Measurements from ENCODE around the gene FAM168A. TPM values are rescaled to one million over a fixed set of nuclear protein-coding genes. Genes with fewer than 3 reads are reported as not detected.

The FAM168A gene
- total RNA-seq, 4 donors from 2014 or later = 28.8 to 53.5 (median 30.6) TPM

- Histone ChIP-seq H3K4me1 (peaks cover 0 to 66% (median 58%) of the 10 kb centered on the region in 4 donors), H3K36me3 (no peaks in the 10 kb centered on the region), H3K27me3 (no peaks in the 10 kb centered on the region), H3K27ac (peak overlapping the region in 2 of 4 donors; percentile 26 to 71), H3K4me3 (no peak overlapping the region), H3K9me3 (no peaks in the 10 kb centered on the region)
- TF ChIP-seq EP300 (IDR thresholded peaks at IDR 0.05) (no peak), CTCF (IDR thresholded peaks at IDR 0.05) (no peak), POLR2A (IDR thresholded peaks at IDR 0.05) (no peak)
- DNase-seq (ENCODE audit: low spot score in 2 of 2) = no peak
- WGBS, 2 donors = 91 to 95% methylated on average over 3 to 7 of the region's 7 CpGs
Measured at GRCh38 chr11:73382183-73382582, 215.7 kb downstream of the FAM168A start.

- Histone ChIP-seq H3K4me3 (no peak overlapping the region), H3K4me1 (peaks cover 0 to 68% (median 59%) of the 10 kb centered on the region in 4 donors), H3K9me3 (no peaks in the 10 kb centered on the region), H3K36me3 (no peaks in the 10 kb centered on the region), H3K27me3 (no peaks in the 10 kb centered on the region), H3K27ac (peak overlapping the region in 2 of 4 donors; percentile 36 to 71)
- DNase-seq (ENCODE audit: low spot score in 2 of 2) = no peak
- WGBS, 2 donors = 59 to 61% methylated on average over 4 to 6 of the region's 6 CpGs
- TF ChIP-seq EP300 (IDR thresholded peaks at IDR 0.05) = no peak
- no peak for TF ChIP-seq POLR2A (IDR thresholded peaks at IDR 0.05)
- TF ChIP-seq CTCF (IDR thresholded peaks at IDR 0.05) = no peak
Measured at GRCh38 chr11:73381589-73381988, 216.3 kb downstream of the FAM168A start.

DNA sequence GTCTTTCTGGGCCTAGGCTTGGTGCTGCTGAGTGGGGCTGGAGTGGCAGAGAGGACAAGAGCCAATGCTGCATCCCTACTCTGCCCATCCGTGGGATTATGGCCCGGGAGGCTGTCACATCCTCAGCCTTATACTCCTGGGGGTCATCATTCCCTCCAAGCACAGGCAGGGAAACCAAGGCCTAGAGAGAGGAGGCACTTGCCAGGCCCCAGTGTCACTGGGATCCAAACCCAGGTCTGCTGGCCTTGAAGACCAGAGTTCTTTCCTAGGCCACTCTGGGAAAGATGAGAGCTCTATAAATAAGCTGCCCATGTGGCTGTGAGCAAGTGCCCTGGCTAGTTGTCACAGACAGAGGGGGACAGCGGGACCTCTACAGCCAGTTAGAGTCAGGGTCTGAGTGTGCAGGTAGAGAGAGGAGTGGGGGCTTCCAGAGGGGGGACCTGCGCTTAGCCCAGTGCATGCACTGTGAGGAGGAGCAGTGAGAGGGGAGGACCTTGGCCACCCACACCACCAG lies 217.0 kb downstream of the FAM168A start:
- Histone ChIP-seq H3K36me3 (no peaks in the 10 kb centered on the region), H3K4me3 (no peak overlapping the region), H3K9me3 (no peaks in the 10 kb centered on the region), H3K27ac (peak overlapping the region in 2 of 4 donors; percentile 36 to 71), H3K4me1 (peaks cover 0 to 65% (median 53%) of the 10 kb centered on the region in 4 donors), H3K27me3 (no peaks in the 10 kb centered on the region)
- DNase-seq (ENCODE audit: low spot score in 2 of 2) = no peak
- TF ChIP-seq POLR2A (IDR thresholded peaks at IDR 0.05) (no peak), CTCF (IDR thresholded peaks at IDR 0.05) (no peak), EP300 (IDR thresholded peaks at IDR 0.05) (no peak)
- 70 to 92% methylated on average over 4 of the region's 4 CpGs for WGBS, 2 donors

GRCh38 chr11:73380331-73380730 lies 217.6 kb downstream of the FAM168A start:
- Histone ChIP-seq H3K27ac (peak overlapping the region in 1 of 4 donors; percentile 13), H3K36me3 (no peaks in the 10 kb centered on the region), H3K4me3 (no peak overlapping the region), H3K27me3 (no peaks in the 10 kb centered on the region), H3K4me1 (peaks cover 0 to 58% (median 51%) of the 10 kb centered on the region in 4 donors), H3K9me3 (no peaks in the 10 kb centered on the region)
- DNase-seq (ENCODE audit: low spot score in 2 of 2) = no peak
- TF ChIP-seq EP300 (IDR thresholded peaks at IDR 0.05) (no peak), POLR2A (IDR thresholded peaks at IDR 0.05) (no peak), CTCF (IDR thresholded peaks at IDR 0.05) (no peak)
- 61 to 80% methylated on average over 5 to 7 of the region's 7 CpGs for WGBS, 2 donors

- Histone ChIP-seq H3K27me3 (no peaks in the 10 kb centered on the region), H3K9me3 (no peaks in the 10 kb centered on the region), H3K36me3 (no peaks in the 10 kb centered on the region), H3K4me1 (peaks cover 0 to 48% (median 41%) of the 10 kb centered on the region in 4 donors), H3K27ac (peak overlapping the region in 1 of 4 donors; percentile 18), H3K4me3 (no peak overlapping the region)
- TF ChIP-seq POLR2A (IDR thresholded peaks at IDR 0.05) (no peak), EP300 (IDR thresholded peaks at IDR 0.05) (no peak), CTCF (IDR thresholded peaks at IDR 0.05) (no peak)
- no peak for DNase-seq (ENCODE audit: low spot score in 2 of 2)
- WGBS, 2 donors = 79 to 83% methylated on average over 10 of the region's 10 CpGs
Measured at GRCh38 chr11:73379189-73379880, 218.6 kb downstream of the FAM168A start.

Measured in tibial nerve (tissue), 4 donors.